Stimulated activated CD8-positive, alpha-beta memory T cell treated with anti-CD3 and anti-CD28 coated beads, Interleukin-7, amount 100 ng/mL, for 48 hours (primary cell): ENCODE data around the gene SEC14L5.

ENCODE experiments used
- DNase-seq, 2 donors: peaks; one replicate each; pipeline ENCODE4 v3.0.0-alpha.2; 2020; ENCODE audit warnings: low read depth in 1 of 2; ENCODE audit errors: extremely low read depth in 1 of 2

The SEC14L5 gene

GRCh38 chr16:5062790-5063765, 104.9 kb downstream of the SEC14L5 start:
- DNase-seq, result no peak

- no peak for DNase-seq
Measured at GRCh38 chr16:5064915-5065314, 106.8 kb downstream of the SEC14L5 start.

GRCh38 chr16:5065326-5065725, 107.2 kb downstream of the SEC14L5 start:
- no peak for DNase-seq

GRCh38 chr16:5065813-5066212, 107.7 kb downstream of the SEC14L5 start, which contains the start of gene C16orf89:
C16orf89 (minus strand) TSS chr16:5065956; CDS start chr16:5065908, 48 bp downstream.
- DNase-seq, result no peak

GRCh38 chr16:5066511-5066910, 108.4 kb downstream of the SEC14L5 start:
- DNase-seq, result no peak
